CD4-positive, alpha-beta T cell (primary cell): ENCODE results near the gene FA2H. TPM values are rescaled to one million over a fixed set of nuclear protein-coding genes. Genes with fewer than 3 reads are reported as not detected.

Source experiments
- ATAC-seq: fragments of 200-7000 bp; cut with Tn5 transposase; one replicate; pipeline ENCODE4 v1.10.0; 2022; ENCODE audit warnings: mild to moderate bottlenecking; ENCODE audit not compliant: poor library complexity
- CTCF ChIA-PET: fragments of 350-600 bp; sonication (Branson Sonifier 250); formaldehyde crosslinking; loops from one replicate; lab custom pipeline; 2021; ENCODE audit warnings: antibody characterized with exemption, inconsistent platforms; lab: Charles Lee
- POLR2A ChIA-PET: fragments of 350-600 bp; sonication (Branson Sonifier 250); formaldehyde crosslinking; loops from one replicate; lab custom pipeline; 2021; ENCODE audit warnings: antibody characterized with exemption, inconsistent platforms; lab: Charles Lee
- DNase-seq, 14 experiments: peaks; one replicate each; pipeline ENCODE4 v3.0.0-alpha.2; 2013 to 2020; ENCODE audit warnings: mixed read lengths in 2 of 14
- H3K27ac ChIP-seq, 2 donors: one replicate each; pipeline versions ENCODE4 v1.5.1 to v1.7.0; 2013; ENCODE audit warnings: low read length in 2 of 2, low read depth in 1 of 2, mild to moderate bottlenecking in 1 of 2
- H3K27me3 ChIP-seq, 2 experiments: 1 replicate in 1 of 2; 2 replicates in 1 of 2; pipeline versions ENCODE4 v1.6.1 to v1.7.0; 2013; ENCODE audit warnings: low read length in 2 of 2, control low read depth in 1 of 2, mild to moderate bottlenecking in 1 of 2, moderate library complexity in 1 of 2; ENCODE audit not compliant: insufficient read depth in 2 of 2, control insufficient read depth in 1 of 2
- H3K36me3 ChIP-seq: one replicate; pipeline ENCODE4 v1.6.1; 2013; ENCODE audit warnings: low read length, control low read depth; ENCODE audit not compliant: insufficient read depth
- H3K4me1 ChIP-seq: one replicate; pipeline ENCODE4 v1.6.1; 2013; ENCODE audit warnings: low read length, control low read depth; ENCODE audit not compliant: insufficient read depth
- H3K4me3 ChIP-seq: one replicate; pipeline ENCODE4 v1.5.1; 2013; ENCODE audit warnings: mild to moderate bottlenecking, low read length, moderate library complexity
- H3K9me3 ChIP-seq, 2 experiments: 1 replicate in 1 of 2; 2 replicates in 1 of 2; pipeline versions ENCODE4 v1.6.1 to v1.7.0; 2013; ENCODE audit warnings: low read length in 2 of 2, mild to moderate bottlenecking in 2 of 2, control low read depth in 1 of 2, moderate library complexity in 1 of 2; ENCODE audit not compliant: control insufficient read depth in 1 of 2, insufficient read depth in 1 of 2
- H3K27ac Mint-ChIP-seq: one replicate; pipeline ENCODE4 v1.8.0; 2020; ENCODE audit warnings: mixed read lengths
- H3K27me3 Mint-ChIP-seq: one replicate; pipeline ENCODE4 v1.8.0; 2021; ENCODE audit warnings: mixed read lengths
- H3K36me3 Mint-ChIP-seq: one replicate; pipeline ENCODE4 v1.8.0; 2021; ENCODE audit warnings: low read depth, mixed read lengths
- H3K4me1 Mint-ChIP-seq: one replicate; pipeline ENCODE4 v1.8.0; 2021; ENCODE audit warnings: low read depth, mixed read lengths
- H3K4me3 Mint-ChIP-seq: one replicate; pipeline ENCODE4 v1.8.0; 2020; ENCODE audit warnings: mild to moderate bottlenecking, mixed read lengths
- H3K9me3 Mint-ChIP-seq: one replicate; pipeline ENCODE4 v1.8.0; 2020; ENCODE audit warnings: mixed read lengths
- CTCF ChIP-seq: fragments of 200-600 bp; IDR thresholded peaks from one replicate; pipeline ENCODE4 v1.8.0; 2022; ENCODE audit warnings: antibody characterized with exemption, mild to moderate bottlenecking
- intact Hi-C, 2 experiments: fragments of 100-400 bp; cut with DNase I in 1 of 2; cut with micrococcal nuclease in 1 of 2; formaldehyde crosslinking; loops; one replicate each; pipeline versions ENCODE4 v1.15.1 to v1.9.0; 2023 to 2025; cut with DNase I, micrococcal nuclease
- total RNA-seq, 174 experiments: library from RNA in 2 of 174; stranded (reverse) in 2 of 174; gene quantifications; one replicate each; pipeline ENCODE4 v1.2.3 and lab custom pipeline; 2021 to 2026

Gene FA2H
- total RNA-seq, 2 experiments from 2014 or later, result not detected

- Mint-ChIP-seq H3K36me3 (no peaks in the 10 kb centered on the region), H3K27me3 (no peaks in the 10 kb centered on the region), H3K4me3 (no peak overlapping the region), H3K9me3 (no peaks in the 10 kb centered on the region), H3K4me1 (no peaks in the 10 kb centered on the region), H3K27ac (no peak overlapping the region)
- intact Hi-C loops, result no loop called here
- Histone ChIP-seq H3K27me3 (no peaks in the 10 kb centered on the region), H3K27ac (no peak overlapping the region), H3K36me3 (no peaks in the 10 kb centered on the region), H3K9me3 (no peaks in the 10 kb centered on the region), H3K4me1 (no peaks in the 10 kb centered on the region), H3K4me3 (no peak overlapping the region)
- no peak for DNase-seq
- ATAC-seq, result no peak
- CTCF ChIA-PET, result no interaction called here
- no peak for TF ChIP-seq CTCF
- POLR2A ChIA-PET, result no interaction called here
Measured at GRCh38 chr16:74742051-74742481, 32.6 kb downstream of the FA2H start.

GRCh38 chr16:74740795-74741304 lies 33.8 kb downstream of the FA2H start:
- Mint-ChIP-seq H3K27ac (no peak overlapping the region), H3K4me3 (no peak overlapping the region), H3K9me3 (no peaks in the 10 kb centered on the region), H3K36me3 (no peaks in the 10 kb centered on the region), H3K4me1 (no peaks in the 10 kb centered on the region), H3K27me3 (no peaks in the 10 kb centered on the region)
- no peaks in the 10 kb centered on the region for H3K36me3 ChIP-seq
- H3K4me1 ChIP-seq, result no peaks in the 10 kb centered on the region
- no peaks in the 10 kb centered on the region for H3K27me3 ChIP-seq
- H3K27ac ChIP-seq, result no peak overlapping the region
- no peak overlapping the region for H3K4me3 ChIP-seq
- TF ChIP-seq CTCF, result no peak
- ChIA-PET CTCF (no interaction called here), POLR2A (no interaction called here)
- intact Hi-C loops, result no loop called here
- no peak for ATAC-seq
- no peak for DNase-seq
- no peaks in the 10 kb centered on the region for H3K9me3 ChIP-seq

- H3K4me1 Mint-ChIP-seq, result no peaks in the 10 kb centered on the region
- H3K9me3 Mint-ChIP-seq, result no peaks in the 10 kb centered on the region
- H3K36me3 Mint-ChIP-seq, result no peaks in the 10 kb centered on the region
- no peaks in the 10 kb centered on the region for H3K9me3 ChIP-seq
- no peak overlapping the region for H3K27ac ChIP-seq
- no peak for TF ChIP-seq CTCF
- POLR2A ChIA-PET, result no interaction called here
- H3K36me3 ChIP-seq, result no peaks in the 10 kb centered on the region
- no peaks in the 10 kb centered on the region for H3K4me1 ChIP-seq
- no peak overlapping the region for H3K4me3 Mint-ChIP-seq
- intact Hi-C loops, result no loop called here
- no peak overlapping the region for H3K27ac Mint-ChIP-seq
- ATAC-seq, result no peak
- H3K27me3 ChIP-seq, result no peaks in the 10 kb centered on the region
- no peaks in the 10 kb centered on the region for H3K27me3 Mint-ChIP-seq
- CTCF ChIA-PET, result no interaction called here
- no peak for DNase-seq
- no peak overlapping the region for H3K4me3 ChIP-seq
Measured at GRCh38 chr16:74739275-74739674, 35.3 kb downstream of the FA2H start.
